HepG2 (cell line): ENCODE results near the gene RGS19. TPM values are rescaled to one million over a fixed set of nuclear protein-coding genes. Genes with fewer than 3 reads are reported as not detected.
A peak's percentile ranks its signal among the peaks of the same experiment; 100 is the strongest.

Experiments
- BCL6 ChIP-seq: IDR thresholded peaks from 2 replicates; pipeline ENCODE4 v1.6.1; 2016; ENCODE audit warnings: missing genetic modification reagents, missing compliant biosample characterization
- DDIT3 ChIP-seq: sonication (generic); formaldehyde crosslinking; IDR thresholded peaks from 2 replicates; pipeline ENCODE4 v1.4.0; 2020; ENCODE audit warnings: mild to moderate bottlenecking, missing genetic modification reagents
- EEA1 ChIP-seq: sonication (generic); formaldehyde crosslinking; IDR thresholded peaks from 2 replicates; pipeline ENCODE4 v1.5.1; 2020; ENCODE audit warnings: mild to moderate bottlenecking, missing genetic modification reagents, borderline replicate concordance
- FOSL1 ChIP-seq: sonication (generic); formaldehyde crosslinking; IDR thresholded peaks from 2 replicates; pipeline ENCODE4 v1.9.0; 2021; ENCODE audit warnings: missing genetic modification reagents, borderline replicate concordance
- FOXA1 ChIP-seq, 2 experiments: fragments of 450-650 bp in 1 of 2; sonication (generic) in 1 of 2; formaldehyde crosslinking in 1 of 2; IDR thresholded peaks; 2 replicates each; pipeline versions ENCODE4 v1.4.0 to v1.6.1; 2016 to 2020; ENCODE audit warnings: missing genetic modification reagents in 1 of 2
- HIC2 ChIP-seq: sonication (generic); formaldehyde crosslinking; IDR thresholded peaks from 2 replicates; pipeline ENCODE4 v1.9.0; 2022; ENCODE audit warnings: low read depth, missing genetic modification reagents
- ISL2 ChIP-seq: sonication (generic); formaldehyde crosslinking; IDR thresholded peaks from 2 replicates; pipeline ENCODE4 v1.5.0; 2020; ENCODE audit warnings: missing genetic modification reagents
- MAF1 ChIP-seq: sonication (generic); formaldehyde crosslinking; IDR thresholded peaks from 2 replicates; pipeline ENCODE4 v1.5.0; 2020; ENCODE audit warnings: missing genetic modification reagents, borderline replicate concordance
- PCBP2 ChIP-seq: fragments of 200-400 bp; formaldehyde crosslinking; optimal IDR thresholded peaks from 2 replicates; pipeline ENCODE3; 2018; ENCODE audit warnings: low read length, low read depth; ENCODE audit not compliant: poor library complexity, severe bottlenecking
- PITX1 ChIP-seq: sonication (generic); formaldehyde crosslinking; IDR thresholded peaks from 2 replicates; pipeline ENCODE4 v1.5.1; 2020; ENCODE audit warnings: mild to moderate bottlenecking, missing genetic modification reagents
- POLR2AphosphoS2 ChIP-seq: IDR thresholded peaks from 2 replicates; pipeline ENCODE4 v1.6.1; 2011; ENCODE audit warnings: low read depth, low read length, improper control_type of control experiment
- RCOR2 ChIP-seq: IDR thresholded peaks from 2 replicates; pipeline ENCODE4 v1.6.1; 2016; ENCODE audit warnings: missing biosample characterization, missing genetic modification reagents
- RELA ChIP-seq: sonication (generic); formaldehyde crosslinking; IDR thresholded peaks from 2 replicates; pipeline ENCODE4 v1.4.0; 2020; ENCODE audit warnings: missing genetic modification reagents
- SAFB2 ChIP-seq: sonication (generic); formaldehyde crosslinking; IDR thresholded peaks from 2 replicates; pipeline ENCODE4 v1.5.1; 2020; ENCODE audit warnings: missing genetic modification reagents, low read depth, mild to moderate bottlenecking, borderline replicate concordance
- SMAD9 ChIP-seq: sonication (generic); formaldehyde crosslinking; IDR thresholded peaks from 2 replicates; pipeline ENCODE4 v1.5.1; 2020; ENCODE audit warnings: mild to moderate bottlenecking, missing genetic modification reagents
- ZFP37 ChIP-seq: sonication (generic); formaldehyde crosslinking; IDR thresholded peaks from 2 replicates; pipeline ENCODE4 v1.4.0; 2020; ENCODE audit warnings: missing genetic modification reagents, borderline replicate concordance
- ZNF136 ChIP-seq: sonication (generic); formaldehyde crosslinking; IDR thresholded peaks from 2 replicates; pipeline ENCODE4 v1.8.1; 2022; ENCODE audit warnings: low read depth, mild to moderate bottlenecking, moderate library complexity, missing genetic modification reagents
- ZNF546 ChIP-seq: sonication (generic); formaldehyde crosslinking; conservative IDR thresholded peaks from 2 replicates; pipeline ENCODE4 v1.8.1; 2023; ENCODE audit warnings: mild to moderate bottlenecking, missing genetic modification reagents
- ZNF572 ChIP-seq: sonication (generic); formaldehyde crosslinking; IDR thresholded peaks from 2 replicates; pipeline ENCODE4 v1.5.1; 2020; ENCODE audit warnings: mild to moderate bottlenecking, missing genetic modification reagents
- ZNF589 ChIP-seq: sonication (generic); formaldehyde crosslinking; conservative IDR thresholded peaks from 2 replicates; pipeline ENCODE4 v1.8.0; 2022; ENCODE audit warnings: mild to moderate bottlenecking, moderate library complexity, missing genetic modification reagents
- ZNF619 ChIP-seq: sonication (generic); formaldehyde crosslinking; IDR thresholded peaks from 2 replicates; pipeline ENCODE4 v1.4.0; 2020; ENCODE audit warnings: mild to moderate bottlenecking, missing genetic modification reagents
- ZNF678 ChIP-seq: sonication (generic); formaldehyde crosslinking; IDR thresholded peaks from 2 replicates; pipeline ENCODE4 v1.4.0; 2020; ENCODE audit warnings: mild to moderate bottlenecking, missing genetic modification reagents
- ZNF704 ChIP-seq: sonication (generic); formaldehyde crosslinking; IDR thresholded peaks from 2 replicates; pipeline ENCODE4 v1.8.1; 2023; ENCODE audit warnings: mild to moderate bottlenecking, inconsistent platforms, moderate library complexity, missing genetic modification reagents, borderline replicate concordance
- ZNF772 ChIP-seq: sonication (generic); formaldehyde crosslinking; IDR thresholded peaks from 2 replicates; pipeline ENCODE4 v1.5.0; 2020; ENCODE audit warnings: mild to moderate bottlenecking, missing genetic modification reagents
- polyA plus RNA-seq, 8 experiments: library from polyadenylated mRNA; depleted of rRNA in 3 of 8; stranded (reverse) in 7 of 8; unstranded in 1 of 8; fragments of >200 nt; fragmentation: Illumina TruSeq in 4 of 8; extraction: Trizol in 4 of 8; gene quantifications; 2 replicates each; pipeline versions ENCODE4 v1.2.1 to v1.2.3, GENCODE V29; 2011 to 2016; ENCODE audit warnings: low read depth in 4 of 8, missing spikeins in 1 of 8, mixed read lengths in 1 of 8; ENCODE audit not compliant: insufficient read depth in 1 of 8
- total RNA-seq, 5 experiments: library from RNA; depleted of rRNA; stranded (reverse); fragments of >200 nt; fragmentation: Illumina TruSeq; extraction: Trizol; gene quantifications; 2 replicates each; pipeline ENCODE4 v1.2.3, GENCODE V29; 2016; ENCODE audit warnings: low read depth in 1 of 5

Gene RGS19
- total and polyA plus RNA-seq, 2 of the 13 experiments (the other 11 are each of a cell fraction or from before 2014, with no cell fraction given): 10.7 to 11.9 TPM

GRCh38 chr20:64052987-64053840 lies 26.1 kb downstream of the RGS19 start (continued):
- TF ChIP-seq ZNF704 (CRISPR knock-in tag) (0 out of 2 replicates have a peak, but pooled peaks have one; percentile 27), HIC2 (CRISPR knock-in tag) (peak; percentile 89), RCOR2 (CRISPR knock-in tag) (no peak), ZNF589 (peak; percentile 93; the same call in 1 of the 2 replicates), ZNF546 (CRISPR knock-in tag) (peak; percentile 97), ZNF772 (CRISPR knock-in tag) (peak; percentile 73; the same call in 1 of the 2 replicates), BCL6 (0 out of 2 replicates have a peak, but pooled peaks have one; percentile 52), ZNF136 (no peak), FOXA1 (IDR thresholded peaks at IDR 0.05) (no peak), FOXA1 (CRISPR knock-in tag; IDR thresholded peaks at IDR 0.05) (no peak; the same call in 1 of the 2 replicates), ZFP37 (CRISPR knock-in tag) (no peak), DDIT3 (CRISPR knock-in tag) (no peak), ISL2 (CRISPR knock-in tag) (no peak), ZNF678 (CRISPR knock-in tag) (peak; percentile 71; the same call in 1 of the 2 replicates), PITX1 (CRISPR knock-in tag) (peak; percentile 83), FOSL1 (CRISPR knock-in tag) (no peak), RELA (CRISPR knock-in tag) (no peak), MAF1 (CRISPR knock-in tag) (no peak), SMAD9 (CRISPR knock-in tag) (no peak), SAFB2 (no peak; the same call in 1 of the 2 replicates), EEA1 (CRISPR knock-in tag) (no peak), PCBP2 (no peak), ZNF572 (CRISPR knock-in tag) (0 out of 2 replicates have a peak, but pooled peaks have one; percentile 88), POLR2AphosphoS2 (no peak), ZNF619 (CRISPR knock-in tag) (no peak; the same call in 1 of the 2 replicates)
